ENCODE measurements around the gene ARID3C.

Gene ARID3C

GRCh38 chr9:34576597-34577399 is 52.1 kb downstream of the ARID3C start:
- DNase-seq = no peak

GRCh38 chr9:34575862-34576596 is 52.8 kb downstream of the ARID3C start:
- DNase-seq = no peak

- no peak for DNase-seq
Observed at GRCh38 chr9:34575241-34575640, 53.6 kb downstream of the ARID3C start.

- no peak for DNase-seq
Observed at GRCh38 chr9:34574571-34574970, 54.3 kb downstream of the ARID3C start.

- DNase-seq = no peak
Observed at GRCh38 chr9:34573599-34574325, 55.1 kb downstream of the ARID3C start.

GRCh38 chr9:34572628-34573027 is 56.2 kb downstream of the ARID3C start:
- DNase-seq = peak; percentile 21

GRCh38 chr9:34572092-34572491 is 56.8 kb downstream of the ARID3C start:
- DNase-seq = no peak

- DNase-seq = no peak
Observed at GRCh38 chr9:34571481-34571810, 57.4 kb downstream of the ARID3C start.
